Measurements from ENCODE around the gene APP. TPM values are rescaled to one million over a fixed set of nuclear protein-coding genes. Genes with fewer than 3 reads are reported as not detected.

APP gene
- total RNA-seq, 3 donors from 2014 or later: 56.2 to 61.1 (median 60.1) TPM

DNA sequence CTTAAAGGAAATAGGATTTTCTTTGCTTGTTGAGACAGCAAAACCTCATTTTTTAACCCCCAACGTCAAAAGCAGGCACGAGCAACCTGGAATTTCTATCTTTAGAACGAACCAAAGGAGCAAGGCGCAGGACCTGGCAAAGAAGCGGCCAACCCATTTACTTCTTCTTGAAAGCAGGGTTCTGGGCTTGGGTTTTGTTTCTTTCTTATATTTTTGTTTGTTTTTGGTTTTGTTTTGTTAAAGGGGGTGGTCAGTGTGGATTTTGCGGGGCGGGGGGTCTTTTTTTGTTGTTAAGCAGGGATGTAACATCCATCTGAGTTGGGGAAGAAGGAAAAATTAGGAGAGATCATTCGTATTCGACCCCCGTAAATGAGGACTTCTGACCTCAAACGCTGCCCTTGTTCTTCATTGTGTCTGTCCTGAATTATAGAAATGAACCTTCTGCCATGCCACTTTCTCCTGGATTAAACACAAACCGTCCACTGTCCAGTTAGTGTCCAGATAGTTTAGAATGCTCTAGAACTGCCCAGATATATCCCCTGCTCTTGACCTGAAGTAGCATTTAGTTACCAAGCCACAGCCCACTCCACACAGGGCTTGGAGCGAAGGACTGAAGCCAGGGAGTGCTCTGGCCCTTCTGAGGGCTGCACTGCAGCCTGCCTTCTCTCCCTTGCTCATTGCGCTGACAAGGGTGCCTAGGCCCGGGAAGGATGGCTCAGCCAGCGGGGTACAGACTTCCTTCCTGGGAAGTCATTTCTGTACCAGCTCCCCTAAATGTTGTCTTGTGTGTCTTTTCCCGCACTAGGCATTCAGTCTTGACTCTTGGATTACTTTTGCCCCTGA, 909 bp upstream of the APP start:
- Mint-ChIP-seq H3K9me3 (no peaks in the 10 kb centered on the region), H3K27me3 (ENCODE audit: low read depth) (peaks cover 14% of the 10 kb centered on the region)

DNA sequence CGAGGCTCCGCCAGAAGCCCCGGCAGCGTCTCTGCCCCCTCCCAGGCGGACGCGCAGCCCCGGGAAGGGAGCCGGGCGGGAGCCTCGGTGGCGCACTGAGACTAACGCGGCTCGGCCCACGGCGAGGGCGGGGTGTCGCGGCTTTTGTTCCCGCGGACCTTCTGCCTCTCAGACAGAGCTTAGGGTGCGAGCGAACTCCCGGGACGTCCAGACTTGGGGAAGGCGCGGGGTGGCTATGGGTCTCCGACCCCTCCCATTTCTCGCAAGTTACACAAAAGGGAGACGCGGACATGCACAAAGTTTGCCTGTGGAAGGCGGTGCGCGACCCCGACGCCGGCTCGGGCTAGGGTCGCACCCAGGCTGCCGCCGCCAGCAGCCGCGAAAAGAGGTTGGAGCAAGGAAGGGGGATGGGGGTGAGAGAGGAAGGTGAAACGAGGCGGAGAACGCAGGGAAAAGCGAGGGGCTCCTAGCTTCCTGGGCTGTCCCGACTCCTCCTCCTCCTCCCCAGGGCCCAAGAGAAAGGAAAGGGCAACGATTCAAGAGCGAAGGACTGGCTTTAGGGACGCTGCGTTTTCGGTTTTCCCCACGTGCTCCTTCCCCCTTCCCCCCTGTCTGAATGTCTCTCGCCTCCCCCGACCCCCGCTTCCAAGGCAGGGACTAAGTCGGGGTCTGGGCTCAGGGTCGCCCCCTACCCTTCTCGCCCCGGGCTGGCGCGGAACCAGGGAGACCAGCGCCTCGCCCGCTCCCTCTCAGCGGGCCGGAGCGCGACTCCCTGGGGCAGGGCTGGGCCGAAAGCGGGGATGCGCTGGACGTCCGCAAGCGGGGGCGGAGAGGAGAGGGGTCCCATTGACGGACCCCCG, 729 bp downstream of the APP start:
- Mint-ChIP-seq H3K36me3 (ENCODE audit: insufficient read depth) (peaks cover 2% of the 10 kb centered on the region), H3K4me3 (peak overlapping the region; percentile 92), H3K4me1 (ENCODE audit: low read depth) (peaks cover 17% of the 10 kb centered on the region), H3K9me3 (no peaks in the 10 kb centered on the region), H3K27me3 (ENCODE audit: low read depth) (peaks cover 14% of the 10 kb centered on the region)
- DNase-seq: peak; percentile 40
- ATAC-seq: peak; percentile 36 to 47

More for the DNA sequence above, 909 bp upstream of the APP start:
- Mint-ChIP-seq H3K4me3 (peak overlapping the region; percentile 92), H3K36me3 (ENCODE audit: insufficient read depth) (peaks cover 2% of the 10 kb centered on the region), H3K4me1 (ENCODE audit: low read depth) (peaks cover 17% of the 10 kb centered on the region)
- ATAC-seq (no peak), DNase-seq (no peak)

DNA sequence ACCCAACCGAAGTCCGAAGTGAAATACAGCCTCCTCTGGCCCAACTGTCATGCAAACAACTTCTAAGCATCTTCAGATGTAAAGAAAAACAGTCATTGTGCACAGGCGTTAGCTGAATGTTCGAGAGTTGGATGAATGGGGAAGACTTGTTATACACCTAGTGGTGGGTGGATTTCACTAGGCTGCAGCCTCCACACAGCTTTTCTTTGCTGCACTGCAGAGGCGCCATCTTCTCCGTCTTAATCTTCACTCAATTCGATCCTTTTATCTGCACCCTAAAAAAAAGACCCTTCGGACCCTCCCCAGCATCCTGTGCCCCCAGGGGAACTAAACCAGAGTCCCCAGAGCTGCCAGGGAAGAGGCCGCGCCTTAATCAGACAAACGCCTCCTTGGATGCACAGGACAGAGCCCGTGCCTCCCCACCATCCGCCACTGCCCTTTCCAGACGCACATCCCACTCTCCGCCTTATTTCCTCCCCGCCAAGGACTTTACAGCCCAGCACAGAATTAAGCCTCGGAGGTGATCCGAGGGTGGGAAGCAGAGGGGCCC, 1.4 kb downstream of the APP start:
- Mint-ChIP-seq H3K36me3 (ENCODE audit: insufficient read depth) (peaks cover 2% of the 10 kb centered on the region), H3K4me3 (peak overlapping the region; percentile 92), H3K4me1 (ENCODE audit: low read depth) (peaks cover 17% of the 10 kb centered on the region), H3K27me3 (ENCODE audit: low read depth) (peaks cover 14% of the 10 kb centered on the region), H3K9me3 (no peaks in the 10 kb centered on the region)
- peak; percentile 17 for DNase-seq
- ATAC-seq: peak; percentile 38 to 44

DNA sequence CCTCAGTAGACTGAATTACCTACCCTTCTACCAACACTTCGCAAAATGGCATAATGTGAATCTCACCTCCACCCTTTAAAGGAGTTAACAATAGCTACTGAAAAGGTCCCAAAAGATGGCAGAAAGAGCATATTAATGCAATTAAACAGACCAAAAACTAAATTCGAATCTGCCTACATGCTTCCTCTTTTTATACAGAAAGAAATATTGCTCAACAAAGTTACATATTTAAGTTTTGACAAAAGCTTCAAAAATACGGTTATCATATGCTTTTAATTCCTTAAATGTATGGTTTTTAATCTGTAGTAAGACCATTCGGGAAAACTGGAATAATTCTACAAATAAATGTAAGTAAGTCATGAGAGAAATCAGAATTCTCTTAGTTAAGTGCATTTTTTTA, 2.2 kb downstream of the APP start:
- ATAC-seq: no peak

DNA sequence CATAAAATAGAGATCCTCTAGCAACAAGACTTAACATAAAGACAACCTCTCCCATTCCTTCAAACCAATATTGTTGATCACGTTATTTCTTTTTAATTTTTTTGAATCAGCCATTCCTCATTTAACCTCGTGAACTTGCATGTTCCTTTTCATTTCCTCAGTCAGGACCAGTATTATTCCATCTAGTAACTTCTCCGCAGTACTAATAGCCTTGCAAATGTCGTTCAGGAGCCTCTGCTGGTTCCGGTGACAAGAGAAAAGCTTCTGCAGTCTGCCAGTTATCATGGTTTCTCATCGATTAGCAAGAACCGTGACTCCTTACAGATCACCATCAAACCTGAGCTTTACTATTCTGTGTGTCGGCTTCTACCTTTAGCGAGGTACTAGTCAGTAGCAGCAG, 3.0 kb downstream of the APP start:
- Mint-ChIP-seq H3K4me1 (ENCODE audit: low read depth) (peaks cover 17% of the 10 kb centered on the region), H3K9me3 (no peaks in the 10 kb centered on the region), H3K4me3 (no peak overlapping the region), H3K27me3 (ENCODE audit: low read depth) (peaks cover 14% of the 10 kb centered on the region), H3K36me3 (ENCODE audit: insufficient read depth) (peaks cover 2% of the 10 kb centered on the region)
- ATAC-seq (no peak), DNase-seq (no peak)

More for the DNA sequence above, 2.2 kb downstream of the APP start:
- Mint-ChIP-seq H3K27me3 (ENCODE audit: low read depth) (peaks cover 14% of the 10 kb centered on the region), H3K4me3 (peak overlapping the region; percentile 92), H3K4me1 (ENCODE audit: low read depth) (peaks cover 17% of the 10 kb centered on the region), H3K9me3 (no peaks in the 10 kb centered on the region), H3K36me3 (ENCODE audit: insufficient read depth) (peaks cover 2% of the 10 kb centered on the region)
- DNase-seq: no peak

DNA sequence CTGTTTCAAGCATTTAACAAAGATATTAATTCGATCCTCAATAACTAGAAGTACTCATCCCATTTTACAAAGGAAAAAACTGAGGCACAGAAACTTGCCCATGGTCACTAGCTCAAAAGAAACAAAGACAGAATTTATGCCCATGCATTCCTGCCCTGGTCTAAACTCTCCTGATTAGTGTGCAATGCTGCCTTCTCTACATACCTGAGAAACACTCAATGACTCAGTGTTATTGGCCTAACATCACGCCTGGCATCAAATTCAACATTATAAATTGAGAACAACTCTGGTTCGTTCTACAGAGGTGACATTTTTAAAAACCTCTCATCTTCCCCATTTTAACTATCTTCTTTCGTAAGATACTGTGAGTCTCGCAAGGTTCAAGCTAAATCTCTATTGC, 5.2 kb downstream of the APP start:
- no peak overlapping the region for H3K4me3 Mint-ChIP-seq
- H3K4me1 Mint-ChIP-seq (ENCODE audit: low read depth): peaks cover 12% of the 10 kb centered on the region
- H3K36me3 Mint-ChIP-seq (ENCODE audit: insufficient read depth): peaks cover 2% of the 10 kb centered on the region
- DNase-seq: no peak
- H3K9me3 Mint-ChIP-seq: no peaks in the 10 kb centered on the region
- ATAC-seq: no peak
- peaks cover 9% of the 10 kb centered on the region for H3K27me3 Mint-ChIP-seq (ENCODE audit: low read depth)

DNA sequence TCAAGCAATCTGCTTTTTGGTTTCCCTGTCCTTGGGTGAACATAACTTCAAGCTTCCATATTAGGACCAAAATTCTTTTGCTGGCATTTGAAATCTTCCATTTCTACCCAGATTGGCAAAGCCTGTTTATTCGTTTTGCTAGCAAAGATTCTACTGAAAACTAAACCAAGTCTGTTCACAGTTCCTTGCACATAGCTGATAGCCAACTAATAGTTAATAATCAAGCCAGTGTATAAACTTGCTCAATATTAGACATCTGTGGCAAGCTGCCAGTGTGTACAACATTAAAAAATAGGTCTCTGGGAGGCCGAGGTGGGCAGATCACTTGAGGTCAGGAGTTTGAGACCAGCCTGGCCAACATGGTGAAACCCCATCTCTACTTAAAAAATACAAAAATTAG, 6.3 kb downstream of the APP start:
- ATAC-seq (no peak), DNase-seq (no peak)
- Mint-ChIP-seq H3K4me3 (no peak overlapping the region), H3K36me3 (ENCODE audit: insufficient read depth) (peaks cover 2% of the 10 kb centered on the region), H3K4me1 (ENCODE audit: low read depth) (peaks cover 12% of the 10 kb centered on the region), H3K27me3 (ENCODE audit: low read depth) (peaks cover 9% of the 10 kb centered on the region), H3K9me3 (no peaks in the 10 kb centered on the region)

DNA sequence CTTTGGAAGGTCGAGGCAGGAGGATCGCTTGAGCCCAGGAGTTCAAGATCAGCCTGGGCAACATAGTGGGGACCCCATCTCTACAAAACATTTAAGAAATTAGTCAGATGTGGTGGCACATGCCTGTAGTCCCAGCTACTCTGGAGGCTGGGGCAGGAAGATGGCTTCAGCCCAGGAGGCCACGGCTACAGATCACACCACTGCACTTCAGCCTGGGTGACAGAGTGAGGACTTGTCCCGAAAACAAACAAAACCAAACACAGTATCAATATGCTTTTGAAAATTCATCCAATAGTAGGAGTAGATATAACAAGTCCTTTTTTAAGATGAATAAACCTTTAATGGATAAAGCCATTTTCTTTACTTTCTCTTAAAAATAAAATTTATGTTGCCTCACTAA, 8.5 kb downstream of the APP start:
- Mint-ChIP-seq H3K9me3 (no peaks in the 10 kb centered on the region), H3K4me1 (ENCODE audit: low read depth) (peaks cover 16% of the 10 kb centered on the region), H3K27me3 (ENCODE audit: low read depth) (no peaks in the 10 kb centered on the region), H3K4me3 (no peak overlapping the region), H3K36me3 (ENCODE audit: insufficient read depth) (no peaks in the 10 kb centered on the region)
- DNase-seq: no peak
- ATAC-seq: no peak

DNA sequence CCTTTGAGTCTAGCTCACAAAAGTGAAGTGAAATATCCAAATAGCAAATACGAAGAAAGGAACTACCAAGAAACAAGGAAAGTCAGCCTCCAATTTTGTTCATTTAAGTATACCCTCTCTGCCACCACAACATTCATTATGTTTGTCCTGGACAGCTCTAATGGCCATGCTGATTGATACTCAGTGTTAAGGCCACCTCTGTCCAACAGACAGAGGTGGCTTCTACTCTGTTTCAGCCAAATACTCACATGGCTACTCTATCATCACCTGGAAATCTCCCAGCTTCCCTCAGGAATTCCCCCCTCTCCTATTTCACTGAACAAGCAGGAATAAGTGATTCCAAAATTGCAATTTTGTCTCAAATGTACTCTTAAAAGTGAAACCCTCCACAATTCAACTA, 10.7 kb downstream of the APP start:
- H3K4me1 Mint-ChIP-seq (ENCODE audit: low read depth): peaks cover 16% of the 10 kb centered on the region
- ATAC-seq: no peak
- no peak overlapping the region for H3K4me3 Mint-ChIP-seq
- no peaks in the 10 kb centered on the region for H3K27me3 Mint-ChIP-seq (ENCODE audit: low read depth)
- no peaks in the 10 kb centered on the region for H3K9me3 Mint-ChIP-seq
- DNase-seq: no peak
- H3K36me3 Mint-ChIP-seq (ENCODE audit: insufficient read depth): no peaks in the 10 kb centered on the region

DNA sequence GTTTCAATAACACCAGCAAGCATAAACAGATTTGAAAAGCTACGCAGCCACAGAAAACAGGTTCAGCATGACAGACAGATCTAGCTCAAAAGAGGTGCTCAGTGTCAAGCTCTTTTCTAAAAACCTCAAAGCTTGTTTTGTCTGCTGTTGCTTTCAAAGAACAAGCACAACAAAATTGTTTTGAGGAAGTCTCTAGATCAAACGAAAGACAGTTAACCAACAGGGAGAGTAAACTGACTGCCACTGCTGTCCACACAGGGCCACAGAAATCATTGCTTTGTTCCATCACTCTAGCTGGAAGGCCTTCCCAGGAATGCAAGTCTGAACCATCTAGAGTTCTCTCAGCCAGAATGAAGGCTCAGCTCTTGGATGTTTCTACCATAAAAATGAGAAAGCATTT, 12.8 kb downstream of the APP start:
- H3K9me3 Mint-ChIP-seq: no peaks in the 10 kb centered on the region
- H3K27me3 Mint-ChIP-seq (ENCODE audit: low read depth): no peaks in the 10 kb centered on the region
- H3K4me3 Mint-ChIP-seq: no peak overlapping the region
- ATAC-seq (no peak), DNase-seq (no peak)
- H3K4me1 Mint-ChIP-seq (ENCODE audit: low read depth): peaks cover 16% of the 10 kb centered on the region
- no peaks in the 10 kb centered on the region for H3K36me3 Mint-ChIP-seq (ENCODE audit: insufficient read depth)

DNA sequence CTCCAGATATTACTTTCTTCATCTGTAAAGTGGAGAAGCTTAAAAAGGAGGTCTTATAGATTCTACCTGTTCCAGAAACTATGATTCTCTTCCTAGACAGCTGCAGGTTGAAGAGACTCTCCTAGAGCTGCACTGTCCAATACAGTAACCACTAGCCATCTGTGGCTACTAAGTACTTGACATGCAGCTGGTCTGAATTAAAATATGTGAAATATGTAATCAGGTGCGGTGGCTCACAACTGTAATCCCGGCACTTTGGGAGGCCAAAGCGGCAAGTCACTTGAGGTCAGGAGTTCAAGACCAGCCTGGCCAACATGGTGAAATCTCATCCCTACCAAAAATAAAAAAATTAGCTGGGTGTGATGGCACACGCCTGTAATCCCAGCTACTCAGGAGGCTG, 15.8 kb downstream of the APP start:
- Mint-ChIP-seq H3K36me3 (ENCODE audit: insufficient read depth) (no peaks in the 10 kb centered on the region), H3K9me3 (no peaks in the 10 kb centered on the region), H3K27me3 (ENCODE audit: low read depth) (no peaks in the 10 kb centered on the region), H3K4me3 (no peak overlapping the region), H3K4me1 (ENCODE audit: low read depth) (peaks cover 16% of the 10 kb centered on the region)
- ATAC-seq: no peak
- no peak for DNase-seq

DNA sequence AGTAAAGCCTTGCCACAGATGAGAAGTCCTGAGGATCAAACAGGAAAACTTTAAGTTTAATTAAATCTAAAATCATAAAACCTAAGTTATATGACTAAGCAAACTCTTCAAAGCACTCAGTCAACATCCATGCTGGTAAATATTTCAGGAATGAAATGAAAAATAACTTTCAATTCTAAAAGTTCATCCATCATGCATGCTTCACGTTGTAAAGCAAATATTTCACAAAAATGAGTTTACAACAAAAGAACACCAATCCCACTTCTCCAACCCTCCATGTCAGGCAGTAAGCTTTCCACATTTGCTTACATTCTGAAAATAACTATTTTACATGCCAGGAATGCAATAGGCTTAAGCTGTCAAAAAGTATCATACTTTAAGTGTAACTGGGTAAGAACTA, 16.8 kb downstream of the APP start:
- Mint-ChIP-seq H3K27me3 (ENCODE audit: low read depth) (no peaks in the 10 kb centered on the region), H3K9me3 (no peaks in the 10 kb centered on the region), H3K4me3 (no peak overlapping the region), H3K36me3 (ENCODE audit: insufficient read depth) (peaks cover 3% of the 10 kb centered on the region), H3K4me1 (ENCODE audit: low read depth) (peaks cover 19% of the 10 kb centered on the region)
- DNase-seq: no peak
- no peak for ATAC-seq

DNA sequence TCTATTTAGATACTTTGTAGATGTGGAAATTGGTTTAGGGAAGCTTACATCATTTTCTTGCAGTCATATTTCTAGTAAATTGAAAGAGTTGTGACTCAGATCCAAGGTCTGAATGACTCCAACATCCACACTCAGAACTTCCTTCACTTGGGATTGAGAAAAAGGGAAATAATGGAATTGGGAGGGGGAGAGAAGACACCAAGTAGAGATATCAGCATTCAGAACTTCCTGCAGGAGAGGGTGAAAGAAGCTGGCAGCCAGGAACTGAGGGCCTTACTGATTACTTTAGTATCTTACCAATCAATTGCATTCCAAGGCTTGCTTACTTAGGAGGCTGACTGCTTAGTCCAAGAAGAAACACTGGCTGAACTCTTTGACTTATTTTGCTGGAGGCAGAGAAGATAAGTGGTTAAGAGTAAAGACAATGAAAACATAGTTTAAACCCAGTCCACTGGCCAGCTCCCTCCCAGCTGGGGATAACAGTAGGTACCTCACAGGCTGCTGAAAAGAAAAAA, 21.7 kb downstream of the APP start:
- no peaks in the 10 kb centered on the region for H3K9me3 Mint-ChIP-seq
- ATAC-seq (no peak), DNase-seq (no peak)
- H3K27me3 Mint-ChIP-seq (ENCODE audit: low read depth): no peaks in the 10 kb centered on the region
- H3K4me1 Mint-ChIP-seq (ENCODE audit: low read depth): peaks cover 16% of the 10 kb centered on the region
- peaks cover 3% of the 10 kb centered on the region for H3K36me3 Mint-ChIP-seq (ENCODE audit: insufficient read depth)
- H3K4me3 Mint-ChIP-seq: no peak overlapping the region

DNA sequence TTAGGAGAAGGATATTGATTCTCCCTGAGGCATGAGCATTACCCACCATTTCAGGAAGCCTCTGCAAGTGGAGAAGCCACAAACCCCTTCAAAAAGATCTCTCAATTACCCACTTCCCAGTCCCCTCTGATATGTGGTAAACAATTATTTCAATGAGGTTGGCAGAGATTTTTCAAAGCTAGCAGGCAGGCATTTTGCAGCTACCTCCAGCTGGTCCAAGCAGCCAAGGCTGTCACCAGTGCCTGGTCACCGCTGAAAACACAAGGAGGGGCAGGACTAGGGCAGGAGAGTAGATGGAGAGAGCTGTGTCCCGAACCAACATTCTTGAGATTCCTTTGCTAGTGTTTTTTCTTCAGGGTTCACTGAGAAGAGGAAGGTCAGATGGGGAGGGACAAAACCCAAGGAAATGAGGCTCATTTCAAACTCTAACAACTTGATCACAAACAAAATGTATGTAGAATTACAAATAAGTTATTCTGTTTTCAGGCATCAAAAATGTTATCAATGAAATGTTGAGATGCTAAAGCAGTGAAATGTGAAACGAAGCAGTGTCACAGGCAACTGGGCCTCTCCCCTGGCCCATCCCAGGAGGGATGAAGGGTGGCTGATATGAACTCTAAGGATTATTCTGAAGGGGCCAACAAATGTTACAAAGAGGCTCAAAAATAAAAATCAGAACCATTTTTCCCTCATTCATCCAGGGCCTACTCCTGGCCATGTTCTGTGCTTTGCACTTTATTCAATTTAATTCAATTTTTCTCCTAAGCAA, 22.3 kb downstream of the APP start:
- peaks cover 16% of the 10 kb centered on the region for H3K4me1 Mint-ChIP-seq (ENCODE audit: low read depth)

More for the DNA sequence above, 22.3 kb downstream of the APP start:
- ATAC-seq (no peak), DNase-seq (no peak)
- H3K9me3 Mint-ChIP-seq: no peaks in the 10 kb centered on the region
- H3K4me3 Mint-ChIP-seq: no peak overlapping the region
- peaks cover 8% of the 10 kb centered on the region for H3K36me3 Mint-ChIP-seq (ENCODE audit: insufficient read depth)
- H3K27me3 Mint-ChIP-seq (ENCODE audit: low read depth): no peaks in the 10 kb centered on the region

Measured in activated T-cell treated with anti-CD3 and anti-CD28 coated beads, Interleukin-2, amount 50 U/mL, for 4 hours (primary cell).